ENCODE results near the gene LY6G6F. TPM values are rescaled to one million over a fixed set of nuclear protein-coding genes. Genes with fewer than 3 reads are reported as not detected.
A peak's percentile ranks its signal among the peaks of the same experiment; 100 is the strongest.

The LY6G6F gene
- total and polyA plus RNA-seq, 2 of the 13 experiments (the other 11 are each of a cell fraction or from before 2014, with no cell fraction given), result not detected

DNA sequence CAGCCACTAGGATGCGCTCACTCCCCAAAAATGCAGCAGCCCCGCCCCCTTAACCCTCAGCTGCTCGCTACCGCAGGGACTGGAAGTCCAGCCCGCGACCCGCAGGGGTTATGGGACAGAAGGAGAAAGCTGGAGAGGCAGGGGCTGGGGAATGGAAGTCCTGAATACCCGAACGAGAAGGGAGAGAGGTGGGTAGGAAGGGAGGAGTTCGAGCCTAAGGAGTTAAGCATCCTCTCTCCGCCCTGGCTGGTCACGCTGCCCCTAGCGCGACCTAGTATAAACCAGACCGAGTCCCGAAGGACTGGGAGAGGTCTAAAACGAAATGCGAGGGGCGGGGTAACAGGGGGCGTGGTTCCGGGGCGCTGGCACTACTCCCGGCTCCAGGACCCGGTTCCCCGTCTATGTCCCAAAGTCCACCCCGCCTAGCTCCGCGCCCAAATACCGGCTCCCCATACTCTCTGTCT lies 22.9 kb downstream of the LY6G6F start (continued):
- TF ChIP-seq TAF1 (CRISPR knock-in tag; IDR thresholded peaks at IDR 0.05) (peak; percentile 33), KLF15 (CRISPR knock-in tag; IDR thresholded peaks at IDR 0.05; ENCODE audit: borderline replicate concordance) (no peak), STAT5B (CRISPR knock-in tag; IDR thresholded peaks at IDR 0.05) (no peak), ZNF121 (CRISPR knock-in tag; IDR thresholded peaks at IDR 0.05) (peak; percentile 9; the same call in 1 of the 2 replicates), SNAI1 (CRISPR knock-in tag; IDR thresholded peaks at IDR 0.05; ENCODE audit: borderline replicate concordance) (no peak), ZNF230 (CRISPR knock-in tag; IDR thresholded peaks at IDR 0.05) (no peak), NR2C2 (CRISPR knock-in tag; IDR thresholded peaks at IDR 0.05; ENCODE audit: borderline replicate concordance) (peak; percentile 45; the same call in 1 of the 2 replicates)

GRCh38 chr6:31729979-31730630 lies 23.4 kb downstream of the LY6G6F start:
- H3K27ac ChIP-seq (ENCODE audit: extremely low read length, insufficient read depth, low read length), result peak overlapping the region; percentile 72
- peak overlapping the region; percentile 86 for H3K4me2 ChIP-seq (ENCODE audit: low read depth, low read length)
- peak overlapping the region; percentile 60 to 79 (median 72) for H3K4me3 ChIP-seq (replicated peaks in 1 of 3; ENCODE audit: insufficient read depth in 1 of 3, low read depth in 2 of 3, low read length in 3 of 3)
- H3K9ac ChIP-seq (ENCODE audit: insufficient read depth, low read depth, low read length), result peak overlapping the region; percentile 65
- DNase-seq (ENCODE audit: low spot score), result peak; percentile 36
- H4K20me1 ChIP-seq (ENCODE audit: insufficient read depth, low read length), result peaks cover 33% of the 10 kb centered on the region; the same call in 1 of the 2 replicates
- H3K27me3 ChIP-seq (ENCODE audit: control insufficient read depth in 1 of 2, insufficient read depth in 2 of 2, low read length in 2 of 2), result no peaks in the 10 kb centered on the region; a peak in 1 of 5 replicates
- H3K9me3 ChIP-seq (ENCODE audit: low read length), result no peaks in the 10 kb centered on the region
- intact Hi-C loops (cut with micrococcal nuclease; ENCODE audit: unreplicated experiment) (loop anchor here (1.0 kb wide), 2 partner anchors 7 to 39 kb away; no protein-coding TSS in a partner anchor), in situ Hi-C loops (cut with HindIII; ENCODE audit: extremely low pct_ligation_motif_present, low pct_unique_long_range_greater_than_20kb) (loop anchor here (5.0 kb wide), 1 partner anchor 37 kb away; no protein-coding TSS in a partner anchor)
- BruUV-seq (replicated peaks), result no TSS peak
- POLR2A ChIA-PET, result interaction anchor here (0.6 to 11.3 kb wide), 31 partner anchors 9 to 222 kb away, joined by 3 to 279 read pairs (median 5); partner anchors contain the start of genes ABHD16A, BAG6, C6orf47 and CLIC1
- FAIRE-seq, result no peak
- WGBS (ENCODE audit: low lambda C conversion rate), result 72% methylated on average over 22 of the region's 46 CpGs
- peaks cover 21% of the 10 kb centered on the region for H3K79me2 ChIP-seq (ENCODE audit: insufficient read depth, low read length)
- H3K36me3 ChIP-seq (replicated peaks in 1 of 2; ENCODE audit: control insufficient read depth in 1 of 2, insufficient read depth in 2 of 2, low read length in 2 of 2), result peaks cover 24 to 42% of the 10 kb centered on the region in 2 experiments
- CTCF ChIA-PET (ENCODE audit: low intra/inter-chr PET ratio, low total read pairs), result interaction anchor here (0.8 to 4.2 kb wide), 5 partner anchors 9 to 100 kb away, joined by 4 to 74 read pairs (median 4); partner anchors contain the start of gene MSH5
- H2AFZ ChIP-seq (ENCODE audit: low read length), result no peak overlapping the region
- peak; percentile 20 for ATAC-seq
- peaks cover 57% of the 10 kb centered on the region for H3K4me1 ChIP-seq (ENCODE audit: insufficient read depth, low read length)
- TF ChIP-seq ZSCAN22 (CRISPR knock-in tag; IDR thresholded peaks at IDR 0.05) (0 out of 2 replicates have a peak, but pooled peaks have one; percentile 36), RCOR2 (CRISPR knock-in tag; IDR thresholded peaks at IDR 0.05) (no peak), SETDB1 (CRISPR knock-in tag; IDR thresholded peaks at IDR 0.05; ENCODE audit: borderline replicate concordance) (0 out of 2 replicates have a peak, but pooled peaks have one; percentile 42), U2AF1 (optimal IDR thresholded peaks at IDR 0.05; ENCODE audit: low read depth, low read length) (peak; percentile 91), HNRNPK (IDR thresholded peaks at IDR 0.05; ENCODE audit: low read depth, low read length, poor library complexity, severe bottlenecking) (peak; percentile 87), AHR (CRISPR knock-in tag; IDR thresholded peaks at IDR 0.05) (no peak), PHB2 (IDR thresholded peaks at IDR 0.05; ENCODE audit: partially characterized antibody) (no peak), ZNF138 (CRISPR knock-in tag; IDR thresholded peaks at IDR 0.05; ENCODE audit: low read depth) (peak; percentile 78; the same call in 1 of the 2 replicates), CBX1 (IDR thresholded peaks at IDR 0.05; ENCODE audit: low read depth) (peak; percentile 1), IRX3 (CRISPR knock-in tag; IDR thresholded peaks at IDR 0.05; ENCODE audit: borderline replicate concordance, low read depth) (peak; percentile 54; the same call in 1 of the 2 replicates), HDAC1 (CRISPR knock-in tag; IDR thresholded peaks at IDR 0.05) (peak; percentile 73; the same call in 1 of the 2 replicates), ZNF883 (CRISPR knock-in tag; IDR thresholded peaks at IDR 0.05; ENCODE audit: not compliant biosample characterization) (peak; percentile 81), HOXA9 (CRISPR knock-in tag; IDR thresholded peaks at IDR 0.05; ENCODE audit: borderline replicate concordance) (peak; percentile 71; the same call in 1 of the 2 replicates), ZNF776 (CRISPR knock-in tag; IDR thresholded peaks at IDR 0.05) (peak; percentile 61), ZNF230 (CRISPR knock-in tag; IDR thresholded peaks at IDR 0.05) (0 out of 2 replicates have a peak, but pooled peaks have one; percentile 50)
- TF ChIP-seq, protein P1, sequence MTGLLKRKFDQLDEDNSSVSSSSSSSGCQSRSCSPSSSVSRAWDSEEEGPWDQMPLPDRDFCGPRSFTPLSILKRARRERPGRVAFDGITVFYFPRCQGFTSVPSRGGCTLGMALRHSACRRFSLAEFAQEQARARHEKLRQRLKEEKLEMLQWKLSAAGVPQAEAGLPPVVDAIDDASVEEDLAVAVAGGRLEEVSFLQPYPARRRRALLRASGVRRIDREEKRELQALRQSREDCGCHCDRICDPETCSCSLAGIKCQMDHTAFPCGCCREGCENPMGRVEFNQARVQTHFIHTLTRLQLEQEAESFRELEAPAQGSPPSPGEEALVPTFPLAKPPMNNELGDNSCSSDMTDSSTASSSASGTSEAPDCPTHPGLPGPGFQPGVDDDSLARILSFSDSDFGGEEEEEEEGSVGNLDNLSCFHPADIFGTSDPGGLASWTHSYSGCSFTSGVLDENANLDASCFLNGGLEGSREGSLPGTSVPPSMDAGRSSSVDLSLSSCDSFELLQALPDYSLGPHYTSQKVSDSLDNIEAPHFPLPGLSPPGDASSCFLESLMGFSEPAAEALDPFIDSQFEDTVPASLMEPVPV (CRISPR knock-in tag; IDR thresholded peaks at IDR 0.05), result peak; percentile 91; the same call in 1 of the 2 replicates
